Pancreas (tissue), 10 donors: Measurements from ENCODE around the gene DCAF8L2. TPM values are rescaled to one million over a fixed set of nuclear protein-coding genes. Genes with fewer than 3 reads are reported as not detected.
A peak's percentile ranks its signal among the peaks of the same experiment; 100 is the strongest.
"Not testable (repeated sequence)": the region's sequence is repeated elsewhere in the genome, so short reads cannot be mapped to it uniquely, and the experiment has no call there.

Experiments
- ATAC-seq, 4 donors: fragments of 200-7000 bp; cut with Tn5 transposase; one replicate each; pipeline versions ENCODE4 v1.8.0 to v1.9.1; 2020; ENCODE audit warnings: mild to moderate bottlenecking in 4 of 4, moderate library complexity in 4 of 4
- DNase-seq, 6 donors: peaks; one replicate each; pipeline ENCODE4 v3.0.0-alpha.2; 2020
- FAIRE-seq: peaks from 2 replicates; lab custom pipeline; 2012; peaks lifted over from hg19 to GRCh38; lab: Jason Lieb, UNC
- H3K27ac ChIP-seq, 4 donors: fragments of 200-600 bp; sonication (generic); 1 replicate in 3 of 4; 2 replicates in 1 of 4; pipeline versions ENCODE4 v1.5.0 to v1.8.0; 2020
- H3K27me3 ChIP-seq, 4 donors: fragments of 200-600 bp; one replicate each; pipeline ENCODE4 v1.8.0; 2021
- H3K36me3 ChIP-seq, 3 donors: fragments of 200-600 bp; sonication (generic) in 1 of 3; one replicate each; pipeline versions ENCODE4 v1.5.0 to v1.8.0; 2020 to 2021
- H3K4me1 ChIP-seq, 3 donors: fragments of 200-600 bp; one replicate each; pipeline ENCODE4 v1.8.0; 2021
- H3K4me3 ChIP-seq, 4 donors: fragments of 200-600 bp; sonication (generic) in 2 of 4; one replicate each; pipeline versions ENCODE4 v1.5.0 to v1.8.0; 2020 to 2021
- H3K9me3 ChIP-seq, 4 donors: fragments of 200-600 bp; one replicate each; pipeline ENCODE4 v1.8.0; 2021
- WGBS, 2 donors: extraction: QIAGEN DNeasy Blood & Tissue Kit; methylation state at CpG; one replicate each; pipeline ENCODE4 v1.1.7; 2013; 5-methylcytosine and 5-hydroxymethylcytosine counted together
- intact Hi-C, 3 donors: fragments of 100-400 bp; cut with DNase I; formaldehyde crosslinking; loops; one replicate each; pipeline versions ENCODE4 v1.11.1 to v1.14.2; 2022
- polyA plus RNA-seq, 2 donors: library from polyadenylated mRNA; stranded (reverse); fragments of 200-250 nt; gene quantifications; one replicate each; pipeline ENCODE4 v1.2.3, GENCODE V29; 2013
- total RNA-seq, 6 donors: library from RNA; stranded (reverse); fragmentation: NEBNext Ultra II Directional in 4 of 6; extraction: Animal tissue kit (Norgen Biotek cat#: 25700) in 4 of 6; gene quantifications; one replicate each; pipeline versions ENCODE4 v1.2.1 to v1.2.4, GENCODE V29; 2021 to 2023
- TF ChIP-seq, protein P1 (sequence below), 4 donors: fragments of 200-600 bp; sonication (generic) in 3 of 4; IDR thresholded peaks; one replicate each; pipeline versions ENCODE4 v1.5.0 to v1.8.0; 2021; ENCODE audit warnings: antibody characterized with exemption in 4 of 4
- donor health status: healthy with polysubstance abuse.
- donor health status: DM: no; HTN: no; CAD: no; lungs with moderate emphysema.
- donor health status: DM: no; HTN: no; CAD: no.
- donor health status: control.
- donor health status: control.
- donor health status: Bipolar disorder and iron deficiency.
- donor health status: DM: yes; HTN: yes; CAD: no.
- donor health status: DM: no; HTN: no; CAD: no.
- donor health status: DM: no; HTN: no; CAD: no.
- donor health status: DM: yes; HTN: yes; CAD: no.

The DCAF8L2 gene
- total and polyA plus RNA-seq, 8 donors, result not detected

DNA sequence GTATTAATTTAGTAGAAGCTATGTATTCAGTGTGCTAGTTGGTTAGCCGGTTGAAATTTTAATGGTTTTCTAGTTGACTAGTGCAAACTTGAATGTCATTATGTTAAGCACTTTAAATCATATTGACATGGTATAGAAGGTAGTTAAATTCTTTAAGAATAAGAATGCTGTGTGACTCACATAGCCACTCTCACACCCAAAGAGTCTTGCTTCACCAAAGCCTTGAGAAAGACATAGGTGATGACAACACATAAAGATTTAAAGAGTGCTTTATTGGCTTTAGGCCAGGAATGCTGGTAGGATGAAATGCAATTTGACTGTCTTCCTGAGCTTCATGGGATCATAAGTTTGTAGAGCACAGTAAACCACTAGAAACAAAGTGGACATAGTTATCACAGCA lies 85.3 kb downstream of the DCAF8L2 start:
- H3K36me3 ChIP-seq, result no peaks in the 10 kb centered on the region
- intact Hi-C loops, result no loop called here
- H3K4me3 ChIP-seq, result no peak overlapping the region
- 93 to 94% methylated on average over 1 of the region's 1 CpG for WGBS, 2 donors
- H3K9me3 ChIP-seq, result no peaks in the 10 kb centered on the region
- FAIRE-seq (peak; percentile 20), DNase-seq (no peak), ATAC-seq (no peak)
- TF ChIP-seq, protein P1, sequence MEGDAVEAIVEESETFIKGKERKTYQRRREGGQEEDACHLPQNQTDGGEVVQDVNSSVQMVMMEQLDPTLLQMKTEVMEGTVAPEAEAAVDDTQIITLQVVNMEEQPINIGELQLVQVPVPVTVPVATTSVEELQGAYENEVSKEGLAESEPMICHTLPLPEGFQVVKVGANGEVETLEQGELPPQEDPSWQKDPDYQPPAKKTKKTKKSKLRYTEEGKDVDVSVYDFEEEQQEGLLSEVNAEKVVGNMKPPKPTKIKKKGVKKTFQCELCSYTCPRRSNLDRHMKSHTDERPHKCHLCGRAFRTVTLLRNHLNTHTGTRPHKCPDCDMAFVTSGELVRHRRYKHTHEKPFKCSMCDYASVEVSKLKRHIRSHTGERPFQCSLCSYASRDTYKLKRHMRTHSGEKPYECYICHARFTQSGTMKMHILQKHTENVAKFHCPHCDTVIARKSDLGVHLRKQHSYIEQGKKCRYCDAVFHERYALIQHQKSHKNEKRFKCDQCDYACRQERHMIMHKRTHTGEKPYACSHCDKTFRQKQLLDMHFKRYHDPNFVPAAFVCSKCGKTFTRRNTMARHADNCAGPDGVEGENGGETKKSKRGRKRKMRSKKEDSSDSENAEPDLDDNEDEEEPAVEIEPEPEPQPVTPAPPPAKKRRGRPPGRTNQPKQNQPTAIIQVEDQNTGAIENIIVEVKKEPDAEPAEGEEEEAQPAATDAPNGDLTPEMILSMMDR (IDR thresholded peaks at IDR 0.05), result no peak
- no peaks in the 10 kb centered on the region for H3K4me1 ChIP-seq
- H3K27ac ChIP-seq, result no peak overlapping the region
- no peaks in the 10 kb centered on the region for H3K27me3 ChIP-seq

DNA sequence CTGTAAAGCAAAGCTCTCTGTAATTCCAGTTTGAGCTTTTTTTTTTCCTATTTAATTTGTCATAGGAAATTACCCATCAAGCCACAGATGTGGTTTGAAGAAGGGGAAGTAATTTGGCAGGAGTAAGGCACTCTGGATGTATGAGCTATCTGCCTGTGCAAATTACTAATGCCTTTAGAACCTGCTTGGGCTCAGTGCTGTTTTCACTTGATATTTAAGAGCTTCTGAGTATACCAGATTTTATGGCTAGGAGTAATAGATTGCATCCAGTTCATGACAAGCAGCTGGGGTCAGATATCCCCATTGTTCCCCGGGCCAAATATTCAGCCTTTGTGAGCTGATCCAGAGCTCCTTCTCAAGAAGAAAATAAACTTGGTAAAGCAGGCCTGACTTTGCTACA lies 89.1 kb downstream of the DCAF8L2 start:
- Histone ChIP-seq H3K27ac (no peak overlapping the region), H3K4me3 (no peak overlapping the region), H3K4me1 (no peaks in the 10 kb centered on the region), H3K36me3 (no peaks in the 10 kb centered on the region), H3K27me3 (peaks cover 0 to 3% (median 0%) of the 10 kb centered on the region in 4 donors), H3K9me3 (no peaks in the 10 kb centered on the region)
- ATAC-seq, result no peak
- FAIRE-seq, result no peak
- TF ChIP-seq, protein P1 (IDR thresholded peaks at IDR 0.05), result no peak
- WGBS, 2 donors, result 41 to 67% methylated on average over 1 of the region's 1 CpG
- DNase-seq, result no peak
- intact Hi-C loops, result no loop called here

DNA sequence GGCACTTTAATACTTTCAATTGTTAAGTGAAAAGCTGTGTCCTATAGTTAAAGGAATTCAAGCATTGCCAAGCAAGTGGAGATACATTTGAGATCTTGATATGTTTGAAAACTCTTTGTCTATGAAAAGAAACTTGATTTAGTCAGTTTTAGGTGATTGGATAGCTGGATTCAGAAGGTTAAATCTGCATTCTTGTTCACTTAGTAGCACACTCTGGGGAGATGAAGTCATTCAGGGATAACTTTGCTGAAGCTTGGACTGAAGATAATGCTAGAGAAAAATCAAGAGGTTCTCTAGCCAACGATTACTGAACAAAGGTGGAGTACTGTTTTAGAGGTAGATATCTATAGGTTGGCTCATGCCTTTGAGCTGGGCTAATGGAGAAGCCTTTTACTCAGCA lies 90.6 kb downstream of the DCAF8L2 start:
- no peaks in the 10 kb centered on the region for H3K36me3 ChIP-seq
- TF ChIP-seq, protein P1 (IDR thresholded peaks at IDR 0.05), result no peak
- 35 to 43% methylated on average over 1 of the region's 1 CpG for WGBS, 2 donors
- intact Hi-C loops, result no loop called here
- H3K9me3 ChIP-seq, result no peaks in the 10 kb centered on the region
- no peak for ATAC-seq
- no peak for FAIRE-seq
- no peaks in the 10 kb centered on the region for H3K4me1 ChIP-seq
- H3K27me3 ChIP-seq, result peaks cover 0 to 5% (median 0%) of the 10 kb centered on the region in 4 donors
- H3K4me3 ChIP-seq, result no peak overlapping the region
- H3K27ac ChIP-seq, result no peak overlapping the region
- DNase-seq, result no peak

DNA sequence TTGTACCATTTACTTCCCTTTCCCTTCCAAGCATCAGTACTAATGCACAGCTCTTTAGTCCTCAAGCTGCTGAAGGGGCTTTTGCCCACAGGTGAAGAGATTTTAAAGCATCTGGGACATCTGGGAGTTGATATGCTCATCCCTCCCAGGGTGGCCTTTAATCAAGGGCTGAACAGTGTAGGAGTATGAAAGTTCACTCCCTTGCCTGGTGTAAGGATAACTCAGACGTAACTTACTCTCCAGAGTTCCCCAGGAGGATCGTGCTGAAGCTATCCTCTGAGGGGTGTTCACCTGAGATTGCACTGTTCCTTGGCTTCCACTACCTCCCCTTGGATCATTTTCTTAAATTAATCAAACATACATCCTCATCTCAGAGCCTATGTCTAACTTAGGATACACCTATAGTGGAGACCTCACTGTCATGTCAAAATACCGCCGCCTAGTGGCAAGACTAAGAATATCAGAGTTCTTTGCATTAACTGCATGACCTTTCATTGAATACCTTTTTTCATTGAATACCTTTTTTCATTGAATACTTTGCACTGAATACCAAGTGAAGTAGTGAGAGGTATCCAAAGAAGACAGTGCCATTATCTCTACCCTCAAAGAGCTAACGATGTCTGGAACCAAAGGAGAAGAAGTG lies 93.5 kb downstream of the DCAF8L2 start:
- WGBS, 2 donors, result 29 to 38% methylated on average over 5 of the region's 5 CpGs
- H3K4me1 ChIP-seq, intact Hi-C loops, H3K27me3 ChIP-seq, H3K27ac ChIP-seq, H3K4me3 ChIP-seq, DNase-seq, H3K36me3 ChIP-seq, H3K9me3 ChIP-seq: not testable (repeated sequence)
- peak in 2 of 4 donors; percentile 39 to 63 for ATAC-seq
- TF ChIP-seq, protein P1 (IDR thresholded peaks at IDR 0.05), result peak; percentile 11 to 41 (median 23)
- FAIRE-seq, result peak; percentile 49

DNA sequence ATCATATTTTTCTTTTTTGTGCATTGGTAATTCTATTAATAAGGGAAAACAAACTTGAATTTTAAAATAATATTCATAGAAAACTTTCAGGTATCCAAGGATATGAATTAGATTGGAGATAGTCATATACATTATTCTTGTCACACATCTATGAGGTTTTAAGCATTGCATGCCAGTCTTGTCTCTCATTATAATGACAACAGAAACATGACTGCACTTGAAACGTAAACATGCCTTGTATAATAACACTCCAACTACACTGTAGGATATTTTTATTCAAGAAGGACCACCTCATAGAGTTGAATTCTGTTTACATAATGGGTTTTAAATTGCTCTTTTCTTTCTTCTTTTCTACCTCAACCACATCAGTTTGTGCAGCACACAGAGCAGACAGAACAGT lies 104.5 kb downstream of the DCAF8L2 start:
- no peaks in the 10 kb centered on the region for H3K36me3 ChIP-seq
- intact Hi-C loops, result no loop called here
- no peaks in the 10 kb centered on the region for H3K4me1 ChIP-seq
- ATAC-seq (no peak), FAIRE-seq (peak; percentile 89), DNase-seq (no peak)
- TF ChIP-seq, protein P1 (IDR thresholded peaks at IDR 0.05), result no peak
- no peak overlapping the region for H3K4me3 ChIP-seq
- H3K9me3 ChIP-seq, result no peaks in the 10 kb centered on the region
- H3K27me3 ChIP-seq, result peaks cover 0 to 4% (median 0%) of the 10 kb centered on the region in 4 donors
- WGBS, 2 donors, result 52 to 62% methylated on average over 1 of the region's 1 CpG
- no peak overlapping the region for H3K27ac ChIP-seq
